Cardiac fibroblast (primary cell): ENCODE data around the gene RHOC.

Source experiments
- DNase-seq, 2 donors: peaks; one replicate each; pipeline versions ENCODE4 v3.0.0 to v3.0.0-alpha.2; 2010; ENCODE audit warnings: low read depth in 2 of 2
- H3K4me3 ChIP-seq, 2 donors: replicated peaks in 1 of 2; 1 replicate in 1 of 2; 2 replicates in 1 of 2; pipeline ENCODE4 v1.5.1; 2011; ENCODE audit warnings: low read depth in 2 of 2, low read length in 2 of 2, mild to moderate bottlenecking in 2 of 2, moderate library complexity in 1 of 2
- CTCF ChIP-seq: IDR thresholded peaks from one replicate; pipeline ENCODE4 v1.5.1; 2011; ENCODE audit warnings: low read depth, mild to moderate bottlenecking, low read length, inconsistent platforms

RHOC gene

GRCh38 chr1:112698366-112699310 lies 8.3 kb downstream of the RHOC start:
- peak in 1 of 2 donors; percentile 14 for DNase-seq
- no peak for TF ChIP-seq CTCF
- H3K4me3 ChIP-seq, result no peak overlapping the region

- no peak for TF ChIP-seq CTCF
- no peak overlapping the region for H3K4me3 ChIP-seq
- DNase-seq, result no peak
Observed at GRCh38 chr1:112697781-112698201, 9.1 kb downstream of the RHOC start.

GRCh38 chr1:112696578-112697314 lies 10.2 kb downstream of the RHOC start:
- no peak for DNase-seq
- H3K4me3 ChIP-seq, result no peak overlapping the region
- TF ChIP-seq CTCF, result no peak

GRCh38 chr1:112695276-112695675 lies 11.7 kb downstream of the RHOC start:
- DNase-seq, result no peak
- no peak for TF ChIP-seq CTCF
- H3K4me3 ChIP-seq, result no peak overlapping the region

- no peak for DNase-seq
- TF ChIP-seq CTCF, result no peak
- H3K4me3 ChIP-seq, result no peak overlapping the region
Observed at GRCh38 chr1:112694363-112694929, 12.5 kb downstream of the RHOC start.

- no peak overlapping the region for H3K4me3 ChIP-seq
- TF ChIP-seq CTCF, result no peak
Observed at GRCh38 chr1:112693821-112694220, 13.1 kb downstream of the RHOC start.

More at GRCh38 chr1:112693821-112694220, 13.1 kb downstream of the RHOC start:
- no peak for DNase-seq
